Astrocyte (in vitro differentiated cells and primary cell): ENCODE results near the gene ICAM1. TPM values are rescaled to one million over a fixed set of nuclear protein-coding genes. Genes with fewer than 3 reads are reported as not detected.

ENCODE experiments used
- DNase-seq: peaks from one replicate; pipeline ENCODE4 v3.0.0-alpha.2; 2010; ENCODE audit warnings: low read depth
- FAIRE-seq: peaks from 2 replicates; lab custom pipeline; 2011; peaks lifted over from hg19 to GRCh38; lab: Jason Lieb, UNC
- H2AFZ ChIP-seq: 2 replicates; pipeline ENCODE4 v1.6.0; 2012; ENCODE audit warnings: low read depth, low read length, inconsistent platforms
- H3K27ac ChIP-seq: 2 replicates; pipeline ENCODE4 v1.5.1; 2011; ENCODE audit warnings: low read depth, low read length, inconsistent platforms
- H3K27me3 ChIP-seq: 2 replicates; pipeline ENCODE4 v1.6.0; 2011; ENCODE audit warnings: low read length, inconsistent platforms; ENCODE audit not compliant: insufficient read depth
- H3K36me3 ChIP-seq: 2 replicates; pipeline ENCODE4 v1.5.1; 2011; ENCODE audit warnings: low read length, inconsistent platforms; ENCODE audit not compliant: insufficient read depth
- H3K4me1 ChIP-seq: 2 replicates; pipeline ENCODE4 v1.5.1; 2011; ENCODE audit warnings: low read length, inconsistent platforms; ENCODE audit not compliant: insufficient read depth
- H3K4me2 ChIP-seq: 2 replicates; pipeline ENCODE4 v1.6.0; 2012; ENCODE audit warnings: low read length, inconsistent platforms
- H3K4me3 ChIP-seq: 2 replicates; pipeline ENCODE4 v1.5.1; 2011; ENCODE audit warnings: low read depth, mild to moderate bottlenecking, low read length, inconsistent platforms; ENCODE audit not compliant: insufficient read depth
- H3K79me2 ChIP-seq: 2 replicates; pipeline ENCODE4 v1.6.0; 2012; ENCODE audit warnings: mild to moderate bottlenecking, low read length, inconsistent platforms; ENCODE audit not compliant: insufficient read depth
- H3K9ac ChIP-seq: 2 replicates; pipeline ENCODE4 v1.6.0; 2012; ENCODE audit warnings: mild to moderate bottlenecking, low read length, inconsistent platforms
- H3K9me3 ChIP-seq: 2 replicates; pipeline ENCODE4 v1.5.1; 2012; ENCODE audit warnings: low read depth, mild to moderate bottlenecking, low read length, inconsistent platforms; ENCODE audit not compliant: insufficient read depth
- H4K20me1 ChIP-seq: 2 replicates; pipeline ENCODE4 v1.6.0; 2012; ENCODE audit warnings: low read length, inconsistent platforms; ENCODE audit not compliant: insufficient read depth
- H3K27ac Mint-ChIP-seq: one replicate; pipeline ENCODE4 v1.8.0; 2021; ENCODE audit warnings: mild to moderate bottlenecking, mixed read lengths; ENCODE audit not compliant: unreplicated experiment
- H3K27me3 Mint-ChIP-seq: one replicate; pipeline ENCODE4 v1.8.0; 2021; ENCODE audit warnings: low read depth, mixed read lengths; ENCODE audit not compliant: unreplicated experiment
- H3K36me3 Mint-ChIP-seq: one replicate; pipeline ENCODE4 v1.8.0; 2021; ENCODE audit warnings: low read depth, mixed read lengths; ENCODE audit not compliant: unreplicated experiment
- H3K4me1 Mint-ChIP-seq: one replicate; pipeline ENCODE4 v1.8.0; 2021; ENCODE audit warnings: low read depth, mixed read lengths; ENCODE audit not compliant: unreplicated experiment
- H3K4me3 Mint-ChIP-seq: one replicate; pipeline ENCODE4 v1.8.0; 2021; ENCODE audit warnings: mild to moderate bottlenecking, moderate library complexity, mixed read lengths; ENCODE audit not compliant: unreplicated experiment
- H3K9me3 Mint-ChIP-seq: one replicate; pipeline ENCODE4 v1.8.0; 2021; ENCODE audit warnings: mild to moderate bottlenecking, mixed read lengths; ENCODE audit not compliant: unreplicated experiment
- CTCF ChIP-seq: IDR thresholded peaks from 2 replicates; pipeline ENCODE4 v1.5.1; 2011; ENCODE audit warnings: low read depth, mild to moderate bottlenecking, inconsistent platforms, low read length, moderate library complexity; ENCODE audit not compliant: insufficient read depth
- EZH2 ChIP-seq: IDR thresholded peaks from 2 replicates; pipeline ENCODE4 v1.6.1; 2012; ENCODE audit warnings: mild to moderate bottlenecking, low read length, inconsistent platforms; ENCODE audit not compliant: insufficient read depth
- total RNA-seq: library from RNA; stranded (reverse); gene quantifications from 2 replicates; pipeline ENCODE4 v1.2.1, GENCODE V29; 2021

Gene ICAM1
- total RNA-seq, 1 donor from 2014 or later, result 11.0 TPM

GRCh38 chr19:10293637-10294367 lies 22.9 kb downstream of the ICAM1 start:
- FAIRE-seq, result no peak
- H3K4me2 ChIP-seq, result no peak overlapping the region

GRCh38 chr19:10294368-10294697 lies 23.4 kb downstream of the ICAM1 start:
- Mint-ChIP-seq H3K27ac (no peak overlapping the region), H3K4me3 (no peak overlapping the region), H3K4me1 (no peaks in the 10 kb centered on the region), H3K9me3 (peaks cover 28% of the 10 kb centered on the region), H3K27me3 (peaks cover 62% of the 10 kb centered on the region), H3K36me3 (peaks cover 2% of the 10 kb centered on the region)
- Histone ChIP-seq H3K9me3 (peaks cover 11% of the 10 kb centered on the region), H3K27ac (no peak overlapping the region), H3K79me2 (no peaks in the 10 kb centered on the region), H3K27me3 (peaks cover 63% of the 10 kb centered on the region), H2AFZ (no peak overlapping the region), H3K4me3 (no peak overlapping the region), H3K9ac (no peak overlapping the region), H4K20me1 (peaks cover 16% of the 10 kb centered on the region), H3K4me2 (no peak overlapping the region), H3K4me1 (peaks cover 28% of the 10 kb centered on the region), H3K36me3 (no peaks in the 10 kb centered on the region)
- FAIRE-seq (no peak), DNase-seq (no peak)
- no peak for TF ChIP-seq CTCF
- TF ChIP-seq EZH2, result peak; percentile 26

More at GRCh38 chr19:10293637-10294367, 22.9 kb downstream of the ICAM1 start:
- Mint-ChIP-seq H3K9me3 (peaks cover 28% of the 10 kb centered on the region), H3K27ac (peak overlapping the region; percentile 47), H3K27me3 (peaks cover 66% of the 10 kb centered on the region), H3K36me3 (peaks cover 2% of the 10 kb centered on the region), H3K4me3 (no peak overlapping the region), H3K4me1 (no peaks in the 10 kb centered on the region)
- Histone ChIP-seq H3K79me2 (no peaks in the 10 kb centered on the region), H3K27ac (no peak overlapping the region), H3K9me3 (peaks cover 11% of the 10 kb centered on the region), H3K4me1 (peaks cover 30% of the 10 kb centered on the region), H3K36me3 (no peaks in the 10 kb centered on the region), H2AFZ (no peak overlapping the region), H3K9ac (no peak overlapping the region), H3K4me3 (no peak overlapping the region), H3K27me3 (peaks cover 63% of the 10 kb centered on the region), H4K20me1 (peaks cover 16% of the 10 kb centered on the region)
- TF ChIP-seq CTCF (no peak), EZH2 (no peak)
- no peak for DNase-seq

GRCh38 chr19:10295305-10295846 lies 24.5 kb downstream of the ICAM1 start:
- Mint-ChIP-seq H3K4me3 (no peak overlapping the region), H3K27me3 (peaks cover 57% of the 10 kb centered on the region), H3K4me1 (no peaks in the 10 kb centered on the region), H3K9me3 (peaks cover 24% of the 10 kb centered on the region), H3K36me3 (peaks cover 2% of the 10 kb centered on the region), H3K27ac (no peak overlapping the region)
- H3K4me1 ChIP-seq, result peaks cover 25% of the 10 kb centered on the region
- peak overlapping the region; percentile 63 for H3K4me2 ChIP-seq
- H3K9ac ChIP-seq, result no peak overlapping the region
- H3K27me3 ChIP-seq, result peaks cover 56% of the 10 kb centered on the region
- H4K20me1 ChIP-seq, result peaks cover 13% of the 10 kb centered on the region
- peak; percentile 75 for TF ChIP-seq EZH2
- TF ChIP-seq CTCF, result no peak
- no peaks in the 10 kb centered on the region for H3K36me3 ChIP-seq
- DNase-seq, result no peak
- no peaks in the 10 kb centered on the region for H3K79me2 ChIP-seq
- no peak overlapping the region for H3K27ac ChIP-seq
- peaks cover 11% of the 10 kb centered on the region for H3K9me3 ChIP-seq
- no peak overlapping the region for H3K4me3 ChIP-seq
- H2AFZ ChIP-seq, result no peak overlapping the region
- no peak for FAIRE-seq
